GM19043 (cell line): Measurements from ENCODE around the gene SLX1A.
"Not testable (repeated sequence)": the region's sequence is repeated elsewhere in the genome, so short reads cannot be mapped to it uniquely, and the experiment has no call there.

Experiments used
- ATAC-seq: cut with Tn5 transposase; IDR thresholded peaks from one replicate; pipeline ENCODE4 v1.9.1; 2021; ENCODE audit warnings: low read depth; ENCODE audit not compliant: unreplicated experiment

SLX1A gene

DNA sequence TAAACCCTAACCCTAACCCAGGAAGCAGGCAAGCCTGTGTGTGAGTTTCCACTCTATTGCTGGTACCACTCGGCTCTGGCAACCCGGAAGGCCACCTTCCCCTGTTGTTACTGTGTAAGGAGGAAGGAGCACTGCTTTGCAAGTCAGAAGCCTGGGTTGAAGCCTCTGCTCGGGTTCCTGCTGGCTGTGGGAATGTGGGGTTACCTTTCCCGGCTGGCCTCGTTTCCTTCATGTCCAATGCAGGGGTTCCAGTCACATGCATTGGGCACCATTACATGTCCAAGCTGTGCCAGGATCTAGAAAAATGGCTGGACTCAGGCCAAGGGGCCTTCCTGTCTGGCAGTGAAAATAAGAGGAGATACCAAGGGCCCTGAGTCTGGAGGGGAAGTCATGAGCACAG is 23.4 kb downstream of the SLX1A start:
- not testable (repeated sequence) for ATAC-seq
